HUDEP-2 (cell line): Measurements from ENCODE around the gene PROKR2.

Experiments
- DNase-seq, 76 experiments: peaks; one replicate each; lab custom pipeline; 2025; ENCODE audit not compliant: unreplicated experiment in 76 of 76; lab: John Stamatoyannopoulos, UW

PROKR2 gene

GRCh38 chr20:5290596-5290995, 26.2 kb downstream of the PROKR2 start:
- DNase-seq = no peak

DNA sequence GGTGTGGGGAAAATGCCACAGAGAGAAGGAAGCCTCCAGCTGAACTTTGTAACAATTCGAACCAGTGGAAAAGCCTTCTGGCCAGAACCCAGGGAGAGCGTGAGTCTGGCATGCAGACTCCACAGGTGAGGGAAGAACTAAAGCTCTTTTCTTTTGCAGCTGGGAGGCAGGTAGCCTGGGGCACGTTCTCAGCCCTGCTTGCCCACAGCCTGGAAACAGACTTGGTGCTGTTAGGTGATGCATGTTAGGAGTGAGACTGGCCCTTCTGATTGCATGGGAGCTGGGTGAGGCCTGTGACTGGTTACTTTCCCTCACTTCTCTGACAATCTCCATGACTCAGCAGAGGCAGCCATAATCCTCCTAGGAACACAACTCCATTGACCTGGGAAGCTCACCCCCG, 34.2 kb downstream of the PROKR2 start:
- no peak for DNase-seq

DNA sequence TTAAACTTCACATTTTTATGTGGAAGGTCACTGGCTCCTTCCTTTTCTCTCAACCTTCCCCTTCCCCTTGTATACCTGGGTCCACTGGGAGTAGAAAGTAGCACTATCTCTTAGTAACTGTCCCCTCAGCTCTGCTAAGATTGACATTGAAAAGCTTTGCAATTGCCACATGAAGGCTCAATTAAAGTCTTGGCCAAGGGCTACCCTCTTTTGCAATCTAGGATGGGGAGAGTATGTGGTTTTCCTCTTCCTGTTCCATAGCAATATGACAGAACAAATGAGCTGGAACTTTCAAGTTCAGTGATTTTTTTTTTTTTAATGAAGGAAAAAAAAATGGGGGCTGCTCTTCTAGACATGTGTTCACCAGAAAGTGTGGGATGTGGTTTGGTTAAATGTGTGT, 37.1 kb downstream of the PROKR2 start:
- DNase-seq = no peak

DNA sequence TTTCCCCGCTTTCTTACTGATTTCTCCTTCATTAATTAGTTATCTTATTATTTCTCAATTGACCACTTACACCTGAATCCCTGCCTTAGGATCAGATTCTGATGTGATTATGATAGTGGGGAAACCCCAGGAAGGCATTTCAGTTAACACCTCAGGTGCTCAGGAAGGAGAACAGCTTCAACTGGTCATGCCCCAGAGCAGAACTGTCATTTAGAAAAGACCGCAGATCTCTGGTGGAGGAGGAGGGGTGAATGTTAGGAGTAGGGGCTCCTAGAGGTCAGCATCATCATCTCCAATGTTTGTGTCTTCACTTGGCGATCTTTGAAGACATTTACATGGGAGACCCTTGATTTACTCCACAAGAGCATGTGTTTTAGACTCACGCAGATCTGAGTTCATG, 44.5 kb downstream of the PROKR2 start:
- no peak for DNase-seq

- no peak for DNase-seq
Measured at GRCh38 chr20:5270603-5271002, 46.2 kb downstream of the PROKR2 start.

DNA sequence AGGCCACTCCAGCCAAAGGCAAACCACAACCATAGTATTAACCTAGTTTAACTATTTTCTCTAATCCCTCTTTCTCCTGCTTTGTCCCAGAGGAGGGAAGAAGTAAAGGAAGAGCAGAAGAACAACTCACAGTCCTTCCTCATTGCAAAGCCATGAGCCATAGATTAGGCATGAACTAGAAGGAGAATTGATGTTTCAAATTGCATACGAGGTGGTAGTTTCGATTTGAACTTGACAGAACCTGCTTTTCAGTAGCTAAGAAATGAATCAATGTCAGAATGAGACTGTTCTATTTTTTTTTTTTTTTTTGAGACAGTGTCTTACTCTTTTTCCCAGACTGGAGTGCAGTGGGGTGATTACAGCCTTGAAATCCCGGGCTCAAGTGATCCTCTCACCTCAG, 48.3 kb downstream of the PROKR2 start:
- DNase-seq = no peak

GRCh38 chr20:5267092-5267491, 49.7 kb downstream of the PROKR2 start:
- DNase-seq = no peak
